Measurements from ENCODE around the gene JMJD1C.

- no peak for TF ChIP-seq POLR2A (IDR thresholded peaks at IDR 0.05; ENCODE audit: low read depth, low read length)
- no peak for TF ChIP-seq POLR2AphosphoS5 (IDR thresholded peaks at IDR 0.05; ENCODE audit: low read depth, low read length)
- no peak for TF ChIP-seq POU2F2 (IDR thresholded peaks at IDR 0.05; ENCODE audit: low read depth, low read length)
- TF ChIP-seq SPI1 (IDR thresholded peaks at IDR 0.05; ENCODE audit: low read depth, low read length), result no peak
- no peak for TF ChIP-seq PAX5 (IDR thresholded peaks at IDR 0.05; ENCODE audit: insufficient read depth, low read length, severe bottlenecking)
- TF ChIP-seq TAF1 (IDR thresholded peaks at IDR 0.05; ENCODE audit: low read depth, low read length), result no peak
These were observed 16.1 kb upstream of the JMJD1C start for GRCh38 chr10:63481815-63482421.
